Nephron progenitor cell (in vitro differentiated cells): ENCODE measurements around the gene MUS81.
A peak's percentile ranks its signal among the peaks of the same experiment; 100 is the strongest.

Experiments
- DNase-seq: peaks from one replicate; pipeline ENCODE4 v3.0.0; 2021
- H3K27ac Mint-ChIP-seq: 2 replicates; pipeline ENCODE4 v1.8.0; 2021; ENCODE audit warnings: mild to moderate bottlenecking, moderate library complexity, mixed read lengths
- H3K27me3 Mint-ChIP-seq: 2 replicates; pipeline ENCODE4 v1.8.0; 2021; ENCODE audit warnings: mild to moderate bottlenecking, low read depth, mixed read lengths; ENCODE audit not compliant: poor library complexity
- H3K36me3 Mint-ChIP-seq: 2 replicates; pipeline ENCODE4 v1.8.0; 2021; ENCODE audit warnings: low read depth, mixed read lengths
- H3K4me1 Mint-ChIP-seq: 2 replicates; pipeline ENCODE4 v1.8.0; 2021; ENCODE audit warnings: mixed read lengths
- H3K4me3 Mint-ChIP-seq: 2 replicates; pipeline ENCODE4 v1.8.0; 2021; ENCODE audit warnings: mild to moderate bottlenecking, moderate library complexity, mixed read lengths
- H3K9me3 Mint-ChIP-seq: 2 replicates; pipeline ENCODE4 v1.8.0; 2021; ENCODE audit warnings: mild to moderate bottlenecking, moderate library complexity, mixed read lengths
- TF ChIP-seq, protein P1 (sequence below): fragments of 200-600 bp; sonication (generic); IDR thresholded peaks from 2 replicates; pipeline ENCODE4 v1.5.0; 2021; ENCODE audit warnings: antibody characterized with exemption

The MUS81 gene

DNA sequence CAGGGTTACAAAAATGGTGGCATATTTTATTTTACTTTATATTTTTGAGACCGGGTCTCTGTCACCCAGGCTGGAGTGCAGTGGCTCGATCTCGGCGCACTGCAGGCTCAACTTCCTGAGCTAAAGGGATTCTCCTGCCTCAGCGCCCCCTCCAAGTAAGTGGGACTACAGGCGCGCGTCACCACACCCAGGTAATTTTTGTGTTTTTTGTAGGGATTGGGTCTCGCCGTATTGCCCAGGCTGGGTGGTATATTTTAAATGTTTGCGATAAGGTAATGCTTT lies 40.6 kb downstream of the MUS81 start:
- Mint-ChIP-seq H3K4me3 (peak overlapping the region; percentile 62), H3K9me3 (peaks cover 4% of the 10 kb centered on the region), H3K27ac (no peak overlapping the region), H3K36me3 (no peaks in the 10 kb centered on the region), H3K4me1 (peaks cover 25% of the 10 kb centered on the region), H3K27me3 (peaks cover 95% of the 10 kb centered on the region)
- TF ChIP-seq, protein P1, sequence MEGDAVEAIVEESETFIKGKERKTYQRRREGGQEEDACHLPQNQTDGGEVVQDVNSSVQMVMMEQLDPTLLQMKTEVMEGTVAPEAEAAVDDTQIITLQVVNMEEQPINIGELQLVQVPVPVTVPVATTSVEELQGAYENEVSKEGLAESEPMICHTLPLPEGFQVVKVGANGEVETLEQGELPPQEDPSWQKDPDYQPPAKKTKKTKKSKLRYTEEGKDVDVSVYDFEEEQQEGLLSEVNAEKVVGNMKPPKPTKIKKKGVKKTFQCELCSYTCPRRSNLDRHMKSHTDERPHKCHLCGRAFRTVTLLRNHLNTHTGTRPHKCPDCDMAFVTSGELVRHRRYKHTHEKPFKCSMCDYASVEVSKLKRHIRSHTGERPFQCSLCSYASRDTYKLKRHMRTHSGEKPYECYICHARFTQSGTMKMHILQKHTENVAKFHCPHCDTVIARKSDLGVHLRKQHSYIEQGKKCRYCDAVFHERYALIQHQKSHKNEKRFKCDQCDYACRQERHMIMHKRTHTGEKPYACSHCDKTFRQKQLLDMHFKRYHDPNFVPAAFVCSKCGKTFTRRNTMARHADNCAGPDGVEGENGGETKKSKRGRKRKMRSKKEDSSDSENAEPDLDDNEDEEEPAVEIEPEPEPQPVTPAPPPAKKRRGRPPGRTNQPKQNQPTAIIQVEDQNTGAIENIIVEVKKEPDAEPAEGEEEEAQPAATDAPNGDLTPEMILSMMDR, result no peak
- no peak for DNase-seq

DNA sequence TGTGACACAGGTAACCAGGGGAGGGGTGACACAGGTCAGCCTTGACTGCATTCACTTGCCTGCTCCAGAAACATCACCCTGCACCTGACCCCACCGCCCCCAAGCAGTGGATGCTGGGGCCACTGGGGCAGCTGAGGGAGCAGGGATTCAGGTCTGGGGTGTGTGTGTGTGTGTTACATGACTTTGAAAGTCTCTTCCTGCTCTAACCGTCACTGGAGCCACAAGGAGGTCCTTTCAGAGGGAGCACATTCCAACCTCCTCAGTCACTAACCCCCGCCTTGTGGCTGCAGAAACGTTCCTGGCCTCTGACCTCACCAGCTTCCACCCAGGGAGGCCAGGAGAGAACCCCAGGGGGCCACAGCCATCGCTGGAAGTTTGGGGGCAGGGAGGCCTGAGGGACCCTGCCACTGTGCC lies 42.8 kb downstream of the MUS81 start:
- Mint-ChIP-seq H3K27ac (no peak overlapping the region), H3K4me3 (no peak overlapping the region), H3K9me3 (peaks cover 4% of the 10 kb centered on the region), H3K4me1 (peaks cover 25% of the 10 kb centered on the region), H3K27me3 (peaks cover 94% of the 10 kb centered on the region), H3K36me3 (no peaks in the 10 kb centered on the region)
- TF ChIP-seq, protein P1, result no peak
- DNase-seq, result no peak

DNA sequence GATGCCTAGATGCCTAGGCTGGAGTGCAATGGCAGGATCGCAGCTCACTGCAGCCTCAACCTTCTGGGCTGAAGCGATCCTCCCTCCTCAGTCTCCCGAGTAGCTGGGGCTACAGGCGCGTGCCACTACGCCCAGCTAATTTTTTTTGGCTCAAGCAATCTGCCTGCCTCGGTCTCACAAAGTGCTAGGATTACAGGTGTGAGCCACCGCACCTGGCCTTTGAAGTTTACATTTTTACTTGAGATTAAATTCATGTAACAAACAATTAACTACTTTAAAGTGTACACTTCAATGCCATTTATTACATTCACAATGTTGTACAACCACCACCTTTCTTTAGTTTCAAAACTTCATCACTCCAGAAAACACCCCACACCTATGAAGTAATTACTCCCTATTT lies 43.5 kb downstream of the MUS81 start:
- Mint-ChIP-seq H3K36me3 (no peaks in the 10 kb centered on the region), H3K27ac (no peak overlapping the region), H3K4me1 (peaks cover 24% of the 10 kb centered on the region), H3K9me3 (peaks cover 2% of the 10 kb centered on the region), H3K27me3 (peaks cover 94% of the 10 kb centered on the region), H3K4me3 (no peak overlapping the region)
- no peak for DNase-seq
- TF ChIP-seq, protein P1, result no peak

DNA sequence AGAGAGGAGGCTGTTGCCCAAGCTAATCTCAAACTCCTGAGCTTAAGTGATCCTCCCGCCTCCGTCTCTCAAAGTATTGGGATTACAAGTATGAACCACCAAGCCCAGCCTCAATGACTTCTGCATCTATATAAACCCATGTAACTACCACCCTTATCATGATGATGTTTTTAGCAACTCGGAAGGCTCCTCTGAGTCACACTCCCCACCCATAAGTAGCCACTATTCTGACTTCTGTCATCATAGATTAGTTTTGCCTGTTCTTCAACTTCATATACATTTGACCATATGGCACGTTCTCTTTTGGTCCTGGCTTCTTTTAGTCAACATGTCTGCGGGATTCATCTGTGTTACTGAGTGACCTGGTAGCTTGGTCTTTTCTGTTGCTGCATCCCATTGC lies 46.4 kb downstream of the MUS81 start:
- no peak overlapping the region for H3K4me3 Mint-ChIP-seq
- no peaks in the 10 kb centered on the region for H3K36me3 Mint-ChIP-seq
- H3K27me3 Mint-ChIP-seq, result peaks cover 83% of the 10 kb centered on the region
- DNase-seq, result no peak
- peaks cover 29% of the 10 kb centered on the region for H3K4me1 Mint-ChIP-seq
- no peaks in the 10 kb centered on the region for H3K9me3 Mint-ChIP-seq
- H3K27ac Mint-ChIP-seq, result no peak overlapping the region
- TF ChIP-seq, protein P1, result no peak

DNA sequence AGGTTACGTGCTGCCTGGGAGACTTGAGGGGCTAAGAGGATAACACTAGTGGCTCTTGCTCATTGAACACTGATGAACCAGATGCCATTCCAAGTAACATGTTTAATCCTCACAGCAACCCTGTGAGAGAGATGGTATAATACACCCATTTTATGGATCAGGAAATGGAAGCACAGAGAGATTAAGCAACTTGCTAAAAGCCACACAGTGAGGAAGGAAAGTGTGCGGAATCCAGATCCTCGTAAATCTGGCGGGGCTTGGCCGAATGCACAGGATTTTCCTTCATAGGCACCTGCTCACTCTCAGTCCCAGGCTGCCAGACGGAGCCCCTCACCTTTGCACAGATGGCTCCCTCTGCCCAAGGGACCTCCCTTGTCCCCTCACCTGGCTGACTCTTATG lies 47.6 kb downstream of the MUS81 start:
- no peaks in the 10 kb centered on the region for H3K36me3 Mint-ChIP-seq
- H3K9me3 Mint-ChIP-seq, result no peaks in the 10 kb centered on the region
- peaks cover 73% of the 10 kb centered on the region for H3K27me3 Mint-ChIP-seq
- TF ChIP-seq, protein P1, result no peak
- no peak overlapping the region for H3K27ac Mint-ChIP-seq
- peaks cover 25% of the 10 kb centered on the region for H3K4me1 Mint-ChIP-seq
- H3K4me3 Mint-ChIP-seq, result no peak overlapping the region
- no peak for DNase-seq

DNA sequence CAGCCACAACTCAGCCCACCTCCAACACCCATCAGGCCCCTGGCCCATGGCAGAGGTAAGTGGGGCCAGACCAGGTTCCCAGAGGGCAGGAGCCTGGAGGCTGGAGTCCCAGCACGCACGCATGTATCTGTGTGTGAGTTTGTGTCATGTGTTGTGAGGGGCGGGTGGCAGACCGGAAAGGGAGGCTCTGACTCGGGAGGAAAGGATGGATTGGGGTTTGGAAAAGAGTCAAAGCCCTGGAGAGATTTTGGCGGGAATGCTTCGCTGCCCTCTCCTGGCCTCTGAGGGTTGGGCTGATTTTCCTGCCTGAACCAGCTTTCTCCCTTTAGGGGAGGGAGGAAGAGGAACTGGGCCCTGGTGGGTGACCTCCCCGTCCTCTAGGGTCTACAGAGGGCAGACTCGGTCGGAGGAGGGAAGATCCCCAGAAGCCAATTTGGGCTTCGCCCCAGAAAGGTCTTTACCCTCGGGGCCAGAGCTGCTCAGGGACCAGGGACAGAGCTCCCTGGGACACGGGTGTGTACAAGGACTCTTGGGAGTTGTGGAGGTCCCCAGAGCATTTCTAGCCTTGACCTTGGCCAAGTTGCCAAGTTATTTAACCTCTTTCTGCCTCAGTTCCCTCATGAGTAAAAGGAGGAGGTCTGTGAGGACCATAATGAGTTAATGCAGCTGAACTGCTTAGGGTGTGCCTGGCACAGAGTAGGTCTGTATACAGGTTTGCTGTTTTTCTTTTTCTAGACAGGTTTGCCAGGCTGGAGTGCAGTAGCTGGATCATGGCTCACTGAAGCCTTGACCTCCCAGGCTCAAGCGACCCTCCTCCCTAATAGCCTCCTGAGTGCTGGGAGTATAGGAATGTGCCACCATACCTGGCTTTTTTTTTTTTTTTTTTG lies 51.7 kb downstream of the MUS81 start:
- H3K9me3 Mint-ChIP-seq, result no peaks in the 10 kb centered on the region
- no peak overlapping the region for H3K27ac Mint-ChIP-seq
- peaks cover 3% of the 10 kb centered on the region for H3K36me3 Mint-ChIP-seq
- H3K27me3 Mint-ChIP-seq, result peaks cover 37% of the 10 kb centered on the region
- peaks cover 30% of the 10 kb centered on the region for H3K4me1 Mint-ChIP-seq
- TF ChIP-seq, protein P1, result no peak
- no peak overlapping the region for H3K4me3 Mint-ChIP-seq
- peak; percentile 31 for DNase-seq
